Upper lobe of left lung (tissue), 6 donors: ENCODE measurements around the gene PNPT1. TPM values are rescaled to one million over a fixed set of nuclear protein-coding genes. Genes with fewer than 3 reads are reported as not detected.
A peak's percentile ranks its signal among the peaks of the same experiment; 100 is the strongest.
"Not testable (repeated sequence)": the region's sequence is repeated elsewhere in the genome, so short reads cannot be mapped to it uniquely, and the experiment has no call there.

ENCODE experiments used
- ATAC-seq, 2 donors: fragments of 200-7000 bp; cut with Tn5 transposase; one replicate each; pipeline ENCODE4 v1.9.1; 2022; ENCODE audit warnings: mild to moderate bottlenecking in 2 of 2, moderate library complexity in 2 of 2; ENCODE audit not compliant: low FRiP score in 2 of 2
- DNase-seq, 2 donors: peaks; one replicate each; pipeline ENCODE4 v3.0.0-alpha.2; 2019 to 2020
- H3K27ac ChIP-seq, 4 donors: fragments of 200-600 bp; sonication (generic); one replicate each; pipeline ENCODE4 v1.5.1; 2016 to 2019
- H3K27me3 ChIP-seq, 4 donors: fragments of 200-600 bp; sonication (generic); one replicate each; pipeline ENCODE4 v1.5.1; 2017 to 2019
- H3K36me3 ChIP-seq, 4 donors: fragments of 200-600 bp; sonication (generic); one replicate each; pipeline ENCODE4 v1.5.1; 2016 to 2019
- H3K4me1 ChIP-seq, 4 donors: fragments of 200-600 bp; sonication (generic); one replicate each; pipeline ENCODE4 v1.5.1; 2018 to 2019
- H3K4me3 ChIP-seq, 4 donors: fragments of 200-600 bp; sonication (generic); one replicate each; pipeline ENCODE4 v1.5.1; 2017 to 2019; ENCODE audit warnings: mild to moderate bottlenecking in 2 of 4, moderate library complexity in 1 of 4
- H3K9me3 ChIP-seq, 4 donors: fragments of 200-600 bp; sonication (generic); one replicate each; pipeline ENCODE4 v1.5.1; 2018 to 2019
- CTCF ChIP-seq, 6 experiments: fragments of 450-650 bp in 4 of 6; fragments of 200-600 bp in 2 of 6; sonication (generic) in 2 of 6; IDR thresholded peaks; one replicate each; pipeline ENCODE4 v1.5.1; 2016 to 2019; ENCODE audit warnings: antibody characterized with exemption in 6 of 6
- EP300 ChIP-seq, 4 donors: sonication (generic); formaldehyde crosslinking; IDR thresholded peaks; one replicate each; pipeline ENCODE4 v1.5.1; 2017; ENCODE audit warnings: antibody characterized with exemption in 4 of 4, control low read depth in 2 of 4
- POLR2A ChIP-seq, 4 donors: fragments of 450-650 bp; IDR thresholded peaks; one replicate each; pipeline ENCODE4 v1.5.1; 2016 to 2017; ENCODE audit warnings: antibody characterized with exemption in 4 of 4, mild to moderate bottlenecking in 2 of 4
- POLR2AphosphoS5 ChIP-seq, 2 donors: sonication (generic); formaldehyde crosslinking; IDR thresholded peaks; one replicate each; pipeline ENCODE4 v1.5.1; 2017; ENCODE audit warnings: antibody characterized with exemption in 2 of 2
- WGBS, 2 donors: methylation state at CpG; one replicate each; pipeline ENCODE4 v1.1.5; 2017 to 2018; 5-methylcytosine and 5-hydroxymethylcytosine counted together
- total RNA-seq, 6 donors: library from RNA; depleted of rRNA in 4 of 6; stranded (reverse); fragments of >200 nt in 4 of 6; gene quantifications; one replicate each; pipeline versions ENCODE4 v1.1.0 to v1.2.1, GENCODE V29; 2016 to 2021
- donor health status: DM: no; HTN: no; CAD: no; lungs with moderate emphysema.
- donor health status: DM: no; HTN: yes; CAD: no; lungs with severe emphysema.

The PNPT1 gene
- total RNA-seq, 6 donors from 2014 or later: 12.6 to 23.3 (median 15.1) TPM

- no peak for TF ChIP-seq POLR2AphosphoS5 (IDR thresholded peaks at IDR 0.05)
- no peak for TF ChIP-seq POLR2A (IDR thresholded peaks at IDR 0.05)
- TF ChIP-seq CTCF (IDR thresholded peaks at IDR 0.05): no peak
- no peak for TF ChIP-seq EP300 (IDR thresholded peaks at IDR 0.05)
- no peaks in the 10 kb centered on the region for H3K9me3 ChIP-seq
- H3K36me3 ChIP-seq: no peaks in the 10 kb centered on the region
- DNase-seq (no peak), ATAC-seq (no peak)
- H3K27ac ChIP-seq: no peak overlapping the region
- WGBS, 2 donors: 77 to 85% methylated on average over 1 of the region's 1 CpG
- no peaks in the 10 kb centered on the region for H3K27me3 ChIP-seq
- H3K4me1 ChIP-seq: no peaks in the 10 kb centered on the region
- no peak overlapping the region for H3K4me3 ChIP-seq
Measured at GRCh38 chr2:55707751-55708150, 14.1 kb upstream of the PNPT1 start.

GRCh38 chr2:55706258-55706657 lies 12.6 kb upstream of the PNPT1 start:
- not testable (repeated sequence) for H3K9me3 ChIP-seq, H3K4me3 ChIP-seq, ATAC-seq, H3K4me1 ChIP-seq, DNase-seq, H3K27me3 ChIP-seq, H3K27ac ChIP-seq, H3K36me3 ChIP-seq
- WGBS, 2 donors: 69 to 91% methylated on average over 4 of the region's 4 CpGs

- WGBS, 2 donors: 70 to 81% methylated on average over 7 of the region's 7 CpGs
- TF ChIP-seq CTCF (IDR thresholded peaks at IDR 0.05) (no peak), POLR2AphosphoS5 (IDR thresholded peaks at IDR 0.05) (no peak), EP300 (IDR thresholded peaks at IDR 0.05) (no peak), POLR2A (IDR thresholded peaks at IDR 0.05) (no peak)
- no peak for DNase-seq
- no peaks in the 10 kb centered on the region for H3K27me3 ChIP-seq
- no peaks in the 10 kb centered on the region for H3K4me1 ChIP-seq
- H3K27ac ChIP-seq: no peak overlapping the region
- no peaks in the 10 kb centered on the region for H3K36me3 ChIP-seq
- H3K4me3 ChIP-seq: no peak overlapping the region
- ATAC-seq: no peak
- H3K9me3 ChIP-seq: no peaks in the 10 kb centered on the region
Measured at GRCh38 chr2:55705027-55705653, 11.5 kb upstream of the PNPT1 start.

- H3K4me3 ChIP-seq: no peak overlapping the region
- no peaks in the 10 kb centered on the region for H3K36me3 ChIP-seq
- no peaks in the 10 kb centered on the region for H3K4me1 ChIP-seq
- WGBS, 2 donors: 57 to 69% methylated on average over 4 of the region's 4 CpGs
- TF ChIP-seq POLR2AphosphoS5 (IDR thresholded peaks at IDR 0.05): no peak
- TF ChIP-seq CTCF (IDR thresholded peaks at IDR 0.05): no peak
- no peaks in the 10 kb centered on the region for H3K9me3 ChIP-seq
- DNase-seq (no peak), ATAC-seq (no peak)
- H3K27ac ChIP-seq: no peak overlapping the region
- H3K27me3 ChIP-seq: no peaks in the 10 kb centered on the region
Measured at GRCh38 chr2:55703350-55703749, 9.7 kb upstream of the PNPT1 start.

DNA sequence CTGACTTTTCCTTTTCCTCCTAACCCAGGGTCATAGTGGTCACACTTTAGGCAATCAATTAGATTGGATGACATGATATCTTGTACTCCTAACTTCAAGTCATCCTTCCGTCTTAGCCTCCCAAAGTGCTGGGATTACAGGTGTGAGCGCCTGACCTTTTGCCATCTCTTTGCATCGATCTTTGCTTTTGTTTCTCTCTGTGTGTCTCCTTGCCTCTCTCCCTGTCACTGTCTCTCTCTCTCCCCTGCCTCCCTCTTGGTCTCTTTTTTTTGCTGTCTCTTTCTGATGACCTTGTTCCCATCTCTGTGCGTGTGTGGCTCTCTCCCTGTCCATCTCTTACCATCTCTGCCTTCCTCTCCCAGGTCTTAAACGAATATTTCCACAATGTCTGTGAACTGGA lies 904 bp downstream of the PNPT1 start:
- H3K27ac ChIP-seq: peak overlapping the region in 1 of 4 donors; percentile 42
- not testable (repeated sequence) for DNase-seq

DNA sequence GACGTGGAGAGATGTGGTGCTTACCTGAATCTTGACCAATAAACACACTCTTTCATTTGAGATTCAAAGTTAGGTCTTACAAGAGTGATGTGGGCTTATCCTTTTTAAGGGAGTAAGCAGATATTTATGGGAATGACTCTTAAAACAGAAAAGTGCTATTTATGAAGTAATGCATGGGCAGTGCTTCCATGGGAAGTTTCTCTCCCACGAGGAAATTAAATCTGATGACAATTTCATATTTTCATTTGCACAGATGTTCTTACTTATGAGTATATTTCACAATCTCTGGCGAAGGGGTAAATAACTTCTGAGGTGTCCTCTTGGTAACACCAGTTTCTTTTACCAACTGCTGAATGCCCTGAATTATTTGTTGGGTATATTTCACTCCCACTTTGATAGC lies 21.0 kb downstream of the PNPT1 start:
- Histone ChIP-seq H3K4me3 (no peak overlapping the region), H3K27me3 (no peaks in the 10 kb centered on the region), H3K27ac (no peak overlapping the region), H3K4me1 (no peaks in the 10 kb centered on the region), H3K36me3 (peaks cover 0 to 76% (median 15%) of the 10 kb centered on the region in 4 donors), H3K9me3 (no peaks in the 10 kb centered on the region)
- peak in 1 of 2 donors; percentile 54 for ATAC-seq
- no peak for TF ChIP-seq POLR2AphosphoS5 (IDR thresholded peaks at IDR 0.05)
- no peak for TF ChIP-seq EP300 (IDR thresholded peaks at IDR 0.05)
- no peak for TF ChIP-seq POLR2A (IDR thresholded peaks at IDR 0.05)
- TF ChIP-seq CTCF (IDR thresholded peaks at IDR 0.05): no peak
- DNase-seq: no peak
- 83 to 84% methylated on average over 3 of the region's 3 CpGs for WGBS, 2 donors

More for the DNA sequence above, 904 bp downstream of the PNPT1 start:
- H3K4me1 ChIP-seq: peaks cover 0 to 17% (median 10%) of the 10 kb centered on the region in 4 donors
- peak overlapping the region in 3 of 4 donors; percentile 72 to 86 (median 80) for H3K4me3 ChIP-seq
- H3K36me3 ChIP-seq, H3K9me3 ChIP-seq, ATAC-seq, H3K27me3 ChIP-seq: not testable (repeated sequence)
- 33 to 35% methylated on average over 5 of the region's 5 CpGs for WGBS, 2 donors
